A673 (cell line): ENCODE data around the gene CACNA2D4. TPM values are rescaled to one million over a fixed set of nuclear protein-coding genes. Genes with fewer than 3 reads are reported as not detected.

Experiments
- BruUV-seq: library from RNA; stranded (reverse); fragments of 400-500 nt; replicated peaks from 2 replicates; lab custom pipeline; 2021; lab: Mats Ljungman, UMichigan
- CTCF ChIA-PET: fragments of 300-600 bp; sonication (Branson Sonifier 250); formaldehyde crosslinking; loops from one replicate; lab custom pipeline; 2022; ENCODE audit warnings: antibody characterized with exemption; lab: Charles Lee
- POLR2A ChIA-PET: fragments of 300-600 bp; sonication (Branson Sonifier 250); formaldehyde crosslinking; loops from one replicate; lab custom pipeline; 2022; ENCODE audit warnings: antibody characterized with exemption; ENCODE audit not compliant: low non-redundant PET; lab: Charles Lee
- DNase-seq: peaks from one replicate; pipeline ENCODE4 v3.0.0-alpha.2; 2015; ENCODE audit warnings: low spot score
- H3K27ac ChIP-seq: fragments of 200-600 bp; sonication (generic); 2 replicates; pipeline ENCODE4 v1.5.1; 2016; ENCODE audit warnings: mixed run types, low read depth, mild to moderate bottlenecking, mixed read lengths, antibody characterized with exemption, low read length; ENCODE audit not compliant: poor library complexity, severe bottlenecking
- H3K27me3 ChIP-seq: fragments of 200-600 bp; sonication (generic); replicated peaks from 2 replicates; pipeline ENCODE4 v1.6.1; 2017; ENCODE audit warnings: mixed run types, low read depth, mild to moderate bottlenecking, mixed read lengths, antibody characterized with exemption, low read length; ENCODE audit not compliant: insufficient read depth, poor library complexity
- H3K36me3 ChIP-seq: fragments of 200-600 bp; sonication (generic); 2 replicates; pipeline ENCODE4 v1.6.1; 2016; ENCODE audit warnings: mixed run types, mild to moderate bottlenecking, mixed read lengths, antibody characterized with exemption, low read length; ENCODE audit not compliant: insufficient read depth, poor library complexity, severe bottlenecking
- H3K4me1 ChIP-seq: fragments of 200-600 bp; sonication (generic); 2 replicates; pipeline ENCODE4 v1.6.1; 2017; ENCODE audit warnings: mixed run types, mild to moderate bottlenecking, mixed read lengths, antibody characterized with exemption, low read length; ENCODE audit not compliant: insufficient read depth, poor library complexity, severe bottlenecking
- H3K4me3 ChIP-seq: fragments of 200-600 bp; sonication (generic); 2 replicates; pipeline ENCODE4 v1.5.1; 2016; ENCODE audit warnings: low read depth, mixed run types, mild to moderate bottlenecking, mixed read lengths, low read length; ENCODE audit not compliant: poor library complexity, severe bottlenecking
- H3K9me3 ChIP-seq: fragments of 200-600 bp; sonication (generic); 2 replicates; pipeline ENCODE4 v1.6.1; 2016; ENCODE audit warnings: mixed run types, low read depth, mild to moderate bottlenecking, mixed read lengths, antibody characterized with exemption, low read length; ENCODE audit not compliant: poor library complexity, severe bottlenecking
- EZH2 ChIP-seq: fragments of 200-600 bp; sonication (generic); IDR thresholded peaks from 2 replicates; pipeline ENCODE4 v1.6.1; 2017; ENCODE audit warnings: borderline replicate concordance, low read depth, mild to moderate bottlenecking, mixed read lengths, antibody characterized with exemption, low read length; ENCODE audit not compliant: poor library complexity, severe bottlenecking
- intact Hi-C: fragments of 100-400 bp; cut with micrococcal nuclease; formaldehyde crosslinking; loops from one replicate; pipeline ENCODE4 v1.10.0; 2022; ENCODE audit not compliant: unreplicated experiment
- total RNA-seq: library from RNA; stranded (reverse); gene quantifications from 2 replicates; pipeline ENCODE4 v1.2.3, GENCODE V29; 2021
- TF ChIP-seq, protein P1 (sequence below): fragments of 300-800, 200-600 bp; sonication (generic); conservative IDR thresholded peaks from 2 replicates; pipeline ENCODE4 v1.5.1; 2017; ENCODE audit warnings: low read depth, mild to moderate bottlenecking, antibody characterized with exemption, low read length, moderate library complexity, mixed read lengths

The CACNA2D4 gene
- total RNA-seq, 1 experiment from 2014 or later, result 0.41 TPM

DNA sequence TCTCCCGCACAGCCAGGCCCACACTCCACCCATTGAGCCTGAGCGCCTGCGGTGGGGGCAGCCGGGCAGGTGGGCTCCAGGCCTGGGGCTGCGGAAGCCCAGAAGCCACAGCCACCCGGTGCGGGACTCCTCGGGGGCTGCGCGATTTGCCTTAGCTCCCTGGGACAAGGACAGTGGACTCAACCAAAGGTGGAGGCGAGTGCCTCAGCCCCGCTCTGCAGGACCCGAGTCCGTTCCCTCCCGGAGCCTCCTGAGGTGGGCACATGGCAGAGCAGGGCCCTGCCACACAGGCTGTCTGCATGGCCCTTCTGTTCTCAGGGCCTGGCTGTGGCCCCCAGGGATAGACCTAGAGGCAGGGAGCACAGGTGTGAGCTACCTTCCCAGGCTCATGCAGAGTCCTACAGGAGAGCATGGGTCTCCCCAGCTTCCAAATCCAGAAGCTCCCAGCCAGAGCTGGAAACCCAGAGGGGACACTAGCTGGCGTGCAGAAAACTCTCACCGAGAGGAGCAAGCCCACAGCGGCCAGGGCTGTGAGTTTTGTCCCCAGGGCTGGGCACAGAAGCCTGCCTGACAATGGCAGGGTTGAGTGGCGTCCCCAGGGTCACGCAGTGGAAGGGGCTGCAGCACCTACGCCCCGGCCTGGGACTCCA lies 120.3 kb downstream of the CACNA2D4 start:
- POLR2A ChIA-PET, result no interaction called here
- Histone ChIP-seq H3K4me3 (no peak overlapping the region), H3K27ac (no peak overlapping the region), H3K4me1 (peaks cover 4% of the 10 kb centered on the region), H3K27me3 (no peaks in the 10 kb centered on the region), H3K36me3 (no peaks in the 10 kb centered on the region), H3K9me3 (no peaks in the 10 kb centered on the region)
- intact Hi-C loops, result loop anchor here (5.0 to 10.0 kb wide), 2 partner anchors 237 to 784 kb away; no protein-coding TSS in a partner anchor
- CTCF ChIA-PET, result interaction anchor here (1.6 kb wide), 1 partner anchor 142 kb away, joined by 4 read pairs; no protein-coding TSS in a partner anchor
- no peak for TF ChIP-seq EZH2
- TF ChIP-seq, protein P1, sequence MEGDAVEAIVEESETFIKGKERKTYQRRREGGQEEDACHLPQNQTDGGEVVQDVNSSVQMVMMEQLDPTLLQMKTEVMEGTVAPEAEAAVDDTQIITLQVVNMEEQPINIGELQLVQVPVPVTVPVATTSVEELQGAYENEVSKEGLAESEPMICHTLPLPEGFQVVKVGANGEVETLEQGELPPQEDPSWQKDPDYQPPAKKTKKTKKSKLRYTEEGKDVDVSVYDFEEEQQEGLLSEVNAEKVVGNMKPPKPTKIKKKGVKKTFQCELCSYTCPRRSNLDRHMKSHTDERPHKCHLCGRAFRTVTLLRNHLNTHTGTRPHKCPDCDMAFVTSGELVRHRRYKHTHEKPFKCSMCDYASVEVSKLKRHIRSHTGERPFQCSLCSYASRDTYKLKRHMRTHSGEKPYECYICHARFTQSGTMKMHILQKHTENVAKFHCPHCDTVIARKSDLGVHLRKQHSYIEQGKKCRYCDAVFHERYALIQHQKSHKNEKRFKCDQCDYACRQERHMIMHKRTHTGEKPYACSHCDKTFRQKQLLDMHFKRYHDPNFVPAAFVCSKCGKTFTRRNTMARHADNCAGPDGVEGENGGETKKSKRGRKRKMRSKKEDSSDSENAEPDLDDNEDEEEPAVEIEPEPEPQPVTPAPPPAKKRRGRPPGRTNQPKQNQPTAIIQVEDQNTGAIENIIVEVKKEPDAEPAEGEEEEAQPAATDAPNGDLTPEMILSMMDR, result no peak
- DNase-seq, result no peak
- BruUV-seq, result no TSS peak

DNA sequence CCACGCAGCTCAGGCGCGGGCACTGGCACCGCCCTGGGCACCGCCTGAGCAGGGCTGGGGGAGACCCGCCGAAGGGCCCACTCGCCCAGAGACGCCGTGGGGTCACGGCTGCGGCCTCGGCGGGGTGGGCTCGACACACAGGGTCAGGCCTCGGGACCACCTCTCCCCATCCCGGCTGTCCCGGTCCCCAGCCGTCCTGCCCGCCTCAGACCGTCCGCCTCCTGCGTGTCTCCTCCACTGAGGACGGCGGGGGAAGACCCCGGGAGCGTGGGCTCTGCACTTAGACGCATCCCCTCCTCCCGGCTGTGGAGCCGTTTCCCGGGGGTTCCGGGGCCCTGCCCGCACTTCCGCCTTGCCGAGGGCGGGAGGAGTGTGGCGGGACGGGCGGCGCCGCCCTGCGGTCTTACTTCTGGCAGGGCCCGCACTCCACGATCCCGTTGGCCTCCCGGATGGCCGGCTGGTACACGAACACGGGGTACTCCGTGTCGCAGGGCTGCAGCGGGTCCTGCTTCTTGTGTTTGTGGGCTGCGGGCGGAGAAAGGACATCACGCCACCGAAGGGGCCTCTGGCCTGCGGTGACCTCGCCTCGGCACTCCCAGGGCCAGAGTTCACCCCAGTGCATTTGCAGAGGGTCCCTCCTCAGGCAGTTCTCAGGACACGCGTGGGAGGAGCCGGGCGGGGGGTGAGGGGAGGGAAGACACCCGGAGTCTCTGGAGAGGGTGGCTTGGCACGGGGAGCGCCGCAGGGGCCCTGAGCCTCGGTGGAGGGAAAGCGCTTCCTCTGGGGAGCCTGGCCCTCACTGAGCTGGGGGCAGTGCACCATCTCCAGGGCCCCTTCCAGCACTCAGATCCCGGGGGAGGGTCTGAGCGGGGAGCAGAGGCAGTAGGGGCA lies 121.2 kb downstream of the CACNA2D4 start:
- CTCF ChIA-PET, result interaction anchor here (1.6 to 2.6 kb wide), 3 partner anchors 143 to 144 kb away, joined by 4 to 34 read pairs (median 7); no protein-coding TSS in a partner anchor
- POLR2A ChIA-PET, result no interaction called here
- Histone ChIP-seq H3K27me3 (no peaks in the 10 kb centered on the region), H3K4me1 (peaks cover 4% of the 10 kb centered on the region), H3K36me3 (no peaks in the 10 kb centered on the region), H3K9me3 (no peaks in the 10 kb centered on the region), H3K27ac (no peak overlapping the region), H3K4me3 (peak overlapping the region; percentile 34)
- intact Hi-C loops, result loop anchor here (5.0 to 10.0 kb wide), 2 partner anchors 238 to 785 kb away; no protein-coding TSS in a partner anchor
- no peak for TF ChIP-seq EZH2
- TF ChIP-seq, protein P1, result no peak
- no TSS peak for BruUV-seq
- no peak for DNase-seq

DNA sequence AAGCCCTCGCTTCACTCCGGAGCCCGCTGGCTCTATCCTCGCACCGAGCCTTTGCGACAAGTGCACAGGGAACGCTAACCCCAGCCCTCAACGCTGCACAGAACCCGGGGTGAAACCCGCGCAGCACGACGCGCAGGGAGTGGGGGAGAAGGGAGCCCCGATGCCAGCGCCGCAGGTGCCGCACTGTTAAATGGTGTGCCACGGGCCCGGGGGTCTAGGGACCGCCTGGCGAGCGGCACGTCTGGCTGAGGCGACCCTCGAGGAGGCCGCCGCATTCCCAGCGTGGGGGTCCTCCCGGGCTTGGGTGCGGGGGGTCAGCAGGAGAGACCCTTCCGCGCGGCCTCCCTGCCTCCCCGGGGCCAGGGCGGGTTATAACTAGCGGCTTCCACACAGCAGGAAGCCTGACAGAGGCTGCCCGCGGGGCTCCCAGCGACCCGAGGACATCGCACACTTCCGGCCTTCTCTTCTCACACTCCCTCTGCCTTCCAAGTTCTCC lies 121.9 kb downstream of the CACNA2D4 start:
- Histone ChIP-seq H3K27me3 (no peaks in the 10 kb centered on the region), H3K27ac (no peak overlapping the region), H3K9me3 (no peaks in the 10 kb centered on the region), H3K4me3 (peak overlapping the region; percentile 34), H3K36me3 (no peaks in the 10 kb centered on the region), H3K4me1 (peaks cover 4% of the 10 kb centered on the region)
- intact Hi-C loops, result loop anchor here (1.0 to 10.0 kb wide), 3 partner anchors 144 to 786 kb away; no protein-coding TSS in a partner anchor
- ChIA-PET CTCF (interaction anchor here (0.5 to 2.6 kb wide), 5 partner anchors 118 to 238 kb away, joined by 3 to 34 read pairs (median 7); no protein-coding TSS in a partner anchor), POLR2A (no interaction called here)
- no peak for TF ChIP-seq EZH2
- TF ChIP-seq, protein P1, result no peak
- no TSS peak for BruUV-seq
- DNase-seq, result no peak
